Globus pallidus (tissue), 1 donor: ENCODE data around the gene ZNG1A.
"Not testable (repeated sequence)": the region's sequence is repeated elsewhere in the genome, so short reads cannot be mapped to it uniquely, and the experiment has no call there.

Source experiments
- DNase-seq: peaks from one replicate; pipeline ENCODE4 v3.0.0-alpha.2; 2015; ENCODE audit warnings: low spot score

Gene ZNG1A

DNA sequence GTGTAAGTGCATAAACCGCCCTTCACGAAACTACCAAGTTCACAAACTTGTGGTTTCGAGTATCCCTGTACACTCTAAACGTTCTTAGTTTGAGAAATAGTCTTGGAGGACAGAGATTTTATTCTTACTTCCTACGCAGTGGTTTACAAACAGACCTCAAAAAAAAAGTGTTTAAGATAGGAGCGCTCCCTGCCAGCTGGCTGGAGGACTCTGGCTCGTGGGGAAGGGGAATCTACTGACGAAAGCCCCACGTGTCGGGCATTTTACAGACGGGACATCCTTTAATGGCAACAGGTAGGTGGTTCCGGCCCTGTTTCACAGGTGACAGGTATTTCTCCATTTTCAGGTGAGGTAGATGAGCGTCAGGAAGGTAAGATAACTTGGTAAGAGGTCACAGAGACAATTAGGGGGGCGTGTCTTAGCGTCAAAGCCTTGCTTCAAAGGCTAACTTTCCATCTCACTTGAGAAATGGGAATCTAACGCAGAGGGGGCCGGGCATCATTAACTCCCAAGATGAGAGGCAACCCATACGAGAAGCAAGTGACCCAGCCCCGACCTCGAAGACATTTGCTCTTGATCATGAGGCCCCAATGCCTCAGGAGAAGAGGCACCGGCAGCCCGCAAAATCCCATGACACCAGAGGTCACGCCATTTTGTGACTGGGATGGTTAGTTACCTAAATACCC is 573 bp downstream of the ZNG1A start:
- DNase-seq: not testable (repeated sequence)

DNA sequence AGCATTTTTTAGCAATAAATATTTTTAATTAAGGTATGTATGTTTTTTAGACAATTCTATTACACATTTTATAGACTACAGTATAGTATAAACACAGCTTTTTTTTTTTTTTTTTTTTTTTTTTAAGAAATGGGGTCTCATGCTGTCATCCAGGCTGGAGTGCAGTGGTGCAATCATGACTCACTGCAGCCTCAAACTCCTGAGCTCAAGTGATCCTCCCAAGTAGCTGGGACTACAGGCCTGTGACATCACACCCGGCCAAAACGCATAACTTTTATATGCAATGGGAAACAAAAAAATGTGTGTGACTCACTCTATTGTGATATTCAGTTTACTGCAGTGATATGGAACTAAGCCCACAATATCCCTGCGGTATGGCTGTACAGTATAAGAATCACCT is 9.1 kb downstream of the ZNG1A start:
- DNase-seq: not testable (repeated sequence)

DNA sequence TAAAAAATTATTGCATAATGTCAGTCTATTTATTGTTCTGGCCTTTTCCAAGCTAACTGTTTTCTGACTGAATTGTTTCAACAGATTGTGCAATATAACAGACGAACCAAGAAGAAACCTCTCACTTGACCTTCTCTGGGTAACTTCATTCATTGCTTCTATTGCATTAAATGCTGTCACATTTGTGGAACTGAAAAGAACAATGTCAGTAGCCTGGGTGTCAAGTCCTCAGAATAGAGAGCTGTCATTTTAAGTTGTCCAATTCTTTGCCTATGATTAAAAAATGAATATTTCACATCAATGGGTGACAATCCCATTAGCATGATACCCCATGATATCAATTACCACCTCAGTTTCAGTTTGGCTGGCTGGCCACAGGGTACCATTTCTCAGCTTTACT is 19.0 kb downstream of the ZNG1A start:
- DNase-seq: not testable (repeated sequence)

- DNase-seq: not testable (repeated sequence)
Observed at GRCh38 chr9:151173-151572, 27.7 kb downstream of the ZNG1A start.

- DNase-seq: not testable (repeated sequence)
Observed at GRCh38 chr9:139880-140279, 39.0 kb downstream of the ZNG1A start.

GRCh38 chr9:117995-118467 is 60.8 kb downstream of the ZNG1A start, which contains the start of gene FOXD4:
TSS of gene FOXD4 (minus strand) at chr9:118417. CDS start at chr9:118119, 298 bp downstream.
- DNase-seq: not testable (repeated sequence)

DNA sequence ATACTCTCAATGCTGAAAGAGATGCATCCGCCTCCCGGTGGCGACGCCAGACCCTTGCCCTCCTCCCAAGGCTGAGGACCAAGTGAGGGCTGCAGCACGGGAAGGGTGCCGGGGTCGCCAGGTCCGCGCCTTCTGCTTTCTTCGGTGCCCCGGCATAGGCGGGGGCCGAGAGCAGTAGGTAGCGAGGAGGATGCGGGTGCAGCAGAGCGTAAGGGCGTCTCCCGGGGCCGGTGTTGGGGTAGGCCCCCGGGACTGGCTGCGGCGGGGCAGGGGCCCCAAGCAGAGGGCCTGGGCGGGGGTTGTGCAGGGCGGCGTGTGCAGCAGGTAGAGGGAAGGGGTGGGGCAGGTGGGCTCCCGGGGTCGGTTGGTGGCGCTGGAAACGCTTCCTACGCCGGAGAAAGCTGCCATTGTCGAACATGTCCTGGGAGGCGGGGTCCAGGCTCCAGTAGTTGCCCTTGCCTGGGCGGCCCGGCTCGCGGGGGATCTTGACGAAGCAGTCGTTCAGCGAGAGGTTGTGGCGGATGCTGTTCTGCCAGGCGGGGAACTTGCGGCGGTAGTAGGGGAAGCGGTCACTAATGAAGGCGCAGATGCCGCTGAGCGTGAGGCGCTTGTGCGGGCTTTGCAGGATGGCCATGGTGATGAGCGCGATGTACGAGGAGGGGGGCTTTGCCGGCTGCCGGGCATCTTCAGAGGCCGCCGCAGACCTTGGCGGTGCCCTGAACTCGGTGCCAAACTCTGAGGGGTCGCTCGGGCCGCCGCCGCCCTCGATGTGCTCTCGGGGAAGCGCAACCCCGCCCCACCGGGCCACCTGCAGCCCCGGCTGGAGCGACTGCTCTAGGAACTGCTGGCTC is 61.5 kb downstream of the ZNG1A start:
- DNase-seq: not testable (repeated sequence)

DNA sequence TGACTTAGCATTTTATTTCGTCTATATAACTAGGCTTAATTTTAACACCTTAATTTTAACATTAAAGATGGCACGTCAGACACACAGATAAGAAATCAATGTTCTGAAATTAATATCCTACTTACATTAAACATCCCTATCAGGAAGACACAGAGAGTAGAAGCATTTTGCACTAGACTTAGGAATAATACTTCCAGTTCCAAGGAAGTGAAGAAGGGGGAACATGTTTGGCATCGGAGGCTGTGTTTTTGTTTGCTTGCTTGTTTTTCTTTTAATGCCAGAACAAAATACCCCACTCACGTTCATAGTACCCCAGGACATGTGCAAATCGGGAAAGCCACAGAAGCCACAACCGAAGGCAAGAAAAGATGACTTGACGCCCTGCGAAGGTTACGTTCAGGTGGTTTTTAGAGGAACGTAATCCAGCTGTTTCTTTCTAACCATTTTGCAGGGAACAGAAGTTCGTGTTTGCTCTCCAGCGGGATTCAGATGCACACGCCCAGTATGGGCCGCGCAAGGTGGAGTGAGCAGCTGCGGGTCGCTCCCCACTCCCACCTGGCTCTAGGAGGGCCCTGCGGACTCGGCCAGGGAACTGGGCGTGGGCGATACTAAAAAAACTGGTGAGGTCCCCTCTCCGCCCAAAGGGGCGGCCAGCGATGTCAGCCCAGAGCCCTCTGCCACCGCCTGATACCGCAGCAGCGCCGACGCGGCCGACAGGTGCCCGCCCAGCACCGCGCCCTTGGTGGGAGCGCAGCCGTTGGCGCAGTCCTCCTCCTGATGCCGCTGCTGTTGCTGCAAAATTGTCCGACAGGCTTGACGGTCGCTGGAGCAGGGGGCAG is 62.4 kb downstream of the ZNG1A start:
- not testable (repeated sequence) for DNase-seq

DNA sequence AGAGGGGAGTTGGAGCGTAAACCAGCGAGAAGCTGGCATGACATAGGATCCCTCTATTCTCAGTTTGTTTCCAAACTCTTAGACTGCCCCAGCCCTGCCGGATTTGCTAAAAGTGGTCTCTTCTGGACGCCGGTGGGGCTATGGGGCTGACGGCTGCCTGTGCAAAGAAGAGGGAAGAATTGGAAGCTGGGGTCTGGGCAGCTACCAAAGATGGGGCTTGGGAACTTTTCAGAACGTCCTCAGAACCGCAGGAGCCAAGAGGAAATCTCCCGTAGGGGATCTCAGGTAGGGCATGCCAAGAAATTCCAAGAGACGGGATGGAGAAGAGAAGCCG is 63.8 kb downstream of the ZNG1A start:
- not testable (repeated sequence) for DNase-seq

- DNase-seq: not testable (repeated sequence)
Observed at GRCh38 chr9:114267-115117, 64.4 kb downstream of the ZNG1A start.

DNA sequence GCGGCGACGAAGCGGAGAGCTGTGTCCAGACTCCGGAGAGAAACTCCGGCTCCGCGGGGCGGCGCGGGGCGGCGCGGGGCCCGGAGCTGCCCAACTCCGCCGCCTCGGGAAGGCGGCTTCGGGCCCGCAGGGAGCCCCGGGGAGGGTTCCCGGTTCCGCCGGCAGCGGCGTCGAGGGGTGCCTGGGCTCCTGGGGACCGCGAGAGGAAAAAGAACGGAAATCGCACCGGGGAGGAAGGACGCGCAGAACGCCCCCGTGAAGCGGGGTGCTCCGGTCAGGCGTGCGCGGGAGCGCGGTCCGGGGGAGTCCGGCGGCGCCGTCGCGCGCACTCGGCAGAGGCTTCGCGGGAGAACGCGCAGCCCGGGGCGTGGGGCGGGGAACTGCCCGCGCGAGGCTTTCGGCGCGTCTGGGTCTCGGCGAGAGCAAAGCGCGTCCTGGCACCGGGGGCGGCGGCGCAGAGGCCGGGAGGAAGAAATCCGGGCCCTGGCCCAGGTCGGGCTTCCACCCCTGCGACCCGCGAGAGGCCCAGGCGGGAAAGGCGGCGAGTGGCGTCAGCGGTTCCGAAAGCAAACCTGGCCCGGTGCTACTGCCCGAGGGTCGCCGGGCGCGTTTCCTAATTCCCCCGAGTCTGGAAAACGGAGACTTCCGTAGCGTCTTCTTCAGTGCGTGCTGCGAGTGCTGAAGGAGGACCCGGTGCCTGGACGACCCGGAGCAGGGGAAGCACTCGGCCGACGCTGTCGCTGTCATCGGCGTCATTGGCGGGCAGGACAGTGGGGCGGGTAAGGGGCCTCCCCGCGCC is 65.2 kb downstream of the ZNG1A start:
- not testable (repeated sequence) for DNase-seq

GRCh38 chr9:112589-113467 is 66.0 kb downstream of the ZNG1A start:
- DNase-seq: not testable (repeated sequence)

- not testable (repeated sequence) for DNase-seq
Observed at GRCh38 chr9:110672-111071, 68.2 kb downstream of the ZNG1A start.

DNA sequence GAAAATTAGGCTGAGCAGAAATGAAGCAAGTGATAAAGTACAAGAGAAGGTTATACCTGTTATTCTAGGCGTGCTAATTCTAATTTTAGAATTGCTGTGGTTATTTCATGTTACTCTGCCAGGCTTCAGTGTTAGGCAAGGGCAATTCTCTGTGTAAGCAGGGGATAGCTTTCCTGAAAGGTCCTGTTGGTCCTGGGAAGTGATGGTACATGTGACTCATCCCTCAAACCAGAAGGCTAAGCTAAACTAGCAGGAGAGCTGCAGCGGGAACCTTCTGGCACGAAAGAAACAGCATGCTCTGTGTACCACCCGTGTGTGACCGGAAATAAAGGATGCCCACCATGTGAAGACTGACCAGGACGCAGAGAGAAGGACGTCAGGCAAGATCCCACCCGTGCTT is 69.3 kb downstream of the ZNG1A start:
- DNase-seq: not testable (repeated sequence)

DNA sequence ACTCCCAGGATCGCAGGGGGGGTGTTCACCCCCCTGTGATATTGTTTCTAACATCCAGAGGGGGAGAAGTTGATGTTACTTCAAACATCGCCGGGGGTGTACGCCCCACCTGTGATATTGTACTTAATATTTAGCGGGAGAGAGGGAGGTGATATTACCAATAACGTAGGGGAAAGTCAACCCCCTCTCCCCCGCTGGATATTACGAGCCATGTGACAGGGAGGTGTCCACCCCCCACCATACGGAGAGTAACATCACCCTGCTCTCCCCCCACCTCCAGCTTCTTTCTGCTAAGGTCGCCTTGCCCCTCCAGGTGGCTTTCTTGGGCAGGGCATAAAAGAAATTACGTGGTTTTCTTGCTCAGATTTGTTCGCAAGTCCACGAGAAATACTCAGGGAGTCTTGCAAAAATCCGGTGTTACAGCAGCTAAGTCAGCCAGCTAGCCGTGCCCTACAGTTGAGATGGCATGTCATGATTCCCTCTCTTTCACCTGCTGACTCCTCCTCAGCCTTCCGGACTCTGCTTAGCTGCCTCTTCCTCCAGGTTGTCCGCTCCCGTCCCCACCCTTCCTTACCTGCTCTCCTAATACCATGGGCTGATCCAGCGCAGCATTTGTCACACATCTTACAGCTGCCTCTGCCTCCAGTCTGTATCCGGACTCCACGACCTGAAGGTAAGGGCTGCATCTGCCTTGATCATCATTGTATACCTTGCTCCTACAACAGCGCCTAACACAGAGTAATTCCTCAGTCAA is 69.9 kb downstream of the ZNG1A start:
- not testable (repeated sequence) for DNase-seq

GRCh38 chr9:105991-106390 is 72.9 kb downstream of the ZNG1A start:
- DNase-seq: not testable (repeated sequence)

DNA sequence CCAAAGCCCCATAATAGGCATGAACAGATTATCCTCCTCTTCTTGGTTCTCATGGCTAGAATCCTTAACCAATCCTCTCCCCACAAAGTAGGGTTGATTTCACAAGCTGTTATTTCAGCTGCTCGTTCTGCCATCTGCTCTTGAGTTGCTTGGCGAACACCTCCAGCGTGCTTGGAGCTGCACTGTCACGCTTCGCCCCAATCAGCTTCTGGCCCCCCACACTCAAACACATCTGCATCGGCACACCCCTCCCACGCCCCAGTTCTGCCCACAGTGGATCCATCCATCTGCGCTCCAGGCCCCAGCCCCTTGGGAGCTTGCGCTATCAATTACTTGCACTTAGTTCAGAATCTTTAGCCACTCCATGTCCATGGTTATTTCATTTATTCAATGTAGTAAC is 78.4 kb downstream of the ZNG1A start:
- not testable (repeated sequence) for DNase-seq

DNA sequence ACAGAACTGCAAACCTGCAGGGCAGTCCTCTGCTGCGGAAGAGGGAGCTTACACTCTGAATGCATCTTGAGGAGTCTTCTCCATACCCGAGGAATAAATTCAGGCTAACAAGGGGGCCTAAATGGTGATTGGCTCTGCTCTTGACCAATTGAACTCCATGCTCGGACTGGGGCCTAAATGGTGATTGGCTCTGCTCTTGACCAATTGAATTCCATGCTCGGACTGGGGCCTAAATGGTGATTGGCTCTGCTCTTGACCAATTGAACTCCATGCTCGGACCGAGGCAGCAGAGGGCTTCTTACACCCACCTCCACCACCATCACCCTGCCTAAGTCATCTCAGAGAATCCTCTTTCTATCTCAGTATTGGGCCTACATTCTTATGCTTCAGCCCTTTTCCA is 79.0 kb downstream of the ZNG1A start:
- DNase-seq: not testable (repeated sequence)

GRCh38 chr9:98775-99174 is 80.1 kb downstream of the ZNG1A start:
- DNase-seq: not testable (repeated sequence)
